ENCODE measurements around the gene AOPEP. TPM values are rescaled to one million over a fixed set of nuclear protein-coding genes. Genes with fewer than 3 reads are reported as not detected.

Gene AOPEP
- total RNA-seq, 2 donors from 2014 or later, result 81.5 to 224 TPM

DNA sequence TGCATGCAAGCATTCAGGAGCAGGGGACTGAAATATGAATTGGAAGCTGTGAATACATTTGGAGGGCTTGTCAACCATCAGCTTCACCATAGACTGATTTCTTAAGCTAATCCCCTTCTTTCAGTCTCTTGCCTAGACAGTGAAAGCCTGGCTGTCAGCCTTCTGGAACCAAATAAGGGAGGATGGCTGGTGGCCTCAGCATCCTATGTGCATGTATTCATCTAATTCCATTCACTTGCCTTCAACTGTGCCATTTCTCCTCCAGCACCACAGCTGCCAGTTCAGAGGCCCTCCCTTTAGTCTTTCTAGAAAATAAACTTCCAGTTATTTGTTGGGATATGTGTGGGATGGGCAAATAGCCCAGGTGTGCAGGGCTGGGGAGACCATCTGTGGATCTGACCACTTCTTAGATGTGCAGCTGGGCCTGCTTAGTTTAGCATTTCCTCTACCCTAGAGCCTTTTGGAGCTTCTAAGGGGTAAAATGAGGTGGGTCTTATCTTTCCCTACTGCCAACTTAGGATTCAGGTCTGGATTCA lies 62.1 kb downstream of the AOPEP start:
- DNase-seq (no peak), ATAC-seq (no peak)
- no peak overlapping the region for H3K27ac ChIP-seq
- TF ChIP-seq CTCF (IDR thresholded peaks at IDR 0.05), result no peak
- no peak for TF ChIP-seq POLR2A (IDR thresholded peaks at IDR 0.05)
- H3K36me3 ChIP-seq (replicated peaks in 1 of 2; ENCODE audit: insufficient read depth in 1 of 2, low read depth in 2 of 2), result no peaks in the 10 kb centered on the region
- no peaks in the 10 kb centered on the region for H3K27me3 ChIP-seq
- no peaks in the 10 kb centered on the region for H3K4me1 ChIP-seq
- H3K4me3 ChIP-seq, result no peak overlapping the region
- H3K9me3 ChIP-seq, result no peaks in the 10 kb centered on the region
- intact Hi-C loops (cut with DNase I), result loop anchor here (10.0 kb wide), 1 partner anchor 336 kb away; no protein-coding TSS in a partner anchor

- H3K4me3 ChIP-seq, result no peak overlapping the region
- H3K27ac ChIP-seq, result no peak overlapping the region
- no peak for DNase-seq
- no peaks in the 10 kb centered on the region for H3K4me1 ChIP-seq
- ATAC-seq, result no peak
- no peaks in the 10 kb centered on the region for H3K36me3 ChIP-seq (replicated peaks in 1 of 2; ENCODE audit: insufficient read depth in 1 of 2, low read depth in 2 of 2)
- intact Hi-C loops (cut with DNase I), result no loop called here
- TF ChIP-seq POLR2A (IDR thresholded peaks at IDR 0.05) (no peak), CTCF (IDR thresholded peaks at IDR 0.05) (no peak)
- WGBS, 2 donors, result 94 to 98% methylated on average over 4 of the region's 4 CpGs
- H3K9me3 ChIP-seq, result no peaks in the 10 kb centered on the region
- no peaks in the 10 kb centered on the region for H3K27me3 ChIP-seq
These were observed 64.9 kb downstream of the AOPEP start for GRCh38 chr9:94791435-94791834.

DNA sequence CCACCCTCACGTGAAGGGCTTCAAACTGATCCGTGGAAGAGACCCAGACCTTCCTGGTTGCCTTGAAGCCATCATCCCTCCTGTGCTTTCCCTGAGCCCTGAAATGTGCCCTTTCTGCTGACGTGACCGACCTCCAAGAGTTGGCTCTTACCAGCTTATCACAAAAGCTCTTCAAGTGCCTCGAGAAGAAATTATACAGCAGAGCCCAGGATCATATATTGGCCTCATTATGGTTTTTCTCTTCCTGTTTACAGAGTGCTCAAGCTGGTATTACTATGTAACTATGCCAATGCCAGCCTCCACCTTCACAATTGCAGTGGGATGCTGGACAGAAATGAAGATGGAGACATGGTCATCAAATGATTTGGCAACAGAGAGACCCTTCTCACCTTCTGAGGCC lies 66.0 kb downstream of the AOPEP start:
- Histone ChIP-seq H3K4me3 (no peak overlapping the region), H3K36me3 (replicated peaks in 1 of 2; ENCODE audit: insufficient read depth in 1 of 2, low read depth in 2 of 2) (no peaks in the 10 kb centered on the region), H3K27ac (no peak overlapping the region), H3K9me3 (no peaks in the 10 kb centered on the region), H3K27me3 (no peaks in the 10 kb centered on the region), H3K4me1 (no peaks in the 10 kb centered on the region)
- intact Hi-C loops (cut with DNase I), result no loop called here
- ATAC-seq, result no peak
- no peak for TF ChIP-seq CTCF (IDR thresholded peaks at IDR 0.05)
- no peak for TF ChIP-seq POLR2A (IDR thresholded peaks at IDR 0.05)
- DNase-seq, result no peak
- 70 to 87% methylated on average over 5 of the region's 5 CpGs for WGBS, 2 donors

DNA sequence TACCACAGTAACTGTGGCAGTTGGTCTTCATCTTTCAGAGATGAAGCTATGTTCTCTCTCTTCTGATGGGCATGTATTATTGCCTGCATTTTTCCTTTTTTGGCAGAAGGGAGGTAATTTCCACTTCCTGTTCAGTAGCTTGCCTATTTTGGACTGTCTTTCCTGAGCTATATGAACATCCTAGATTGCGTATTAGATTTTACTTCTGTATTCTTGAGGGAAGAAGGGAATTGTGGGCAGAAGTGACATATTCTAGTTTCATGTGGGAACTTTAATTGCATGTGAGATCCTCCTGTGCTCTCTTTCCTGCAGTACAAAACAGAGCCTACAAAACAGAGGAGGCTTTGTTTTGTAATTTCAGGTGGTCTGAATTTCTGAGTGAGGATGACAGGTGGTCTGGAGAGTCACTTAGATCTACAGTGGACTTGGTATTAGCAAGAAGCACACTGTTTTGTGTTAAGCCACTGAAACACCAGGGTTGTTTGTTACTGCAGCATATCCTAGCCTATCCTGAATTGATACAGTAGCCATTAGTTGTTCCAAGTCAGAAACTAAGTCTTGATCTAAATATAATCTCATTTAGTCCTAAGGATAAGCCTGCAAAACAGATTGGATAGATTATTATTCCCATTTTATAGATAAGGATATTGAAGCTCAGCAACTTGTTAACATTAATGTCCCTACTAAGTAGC lies 68.1 kb downstream of the AOPEP start:
- no peaks in the 10 kb centered on the region for H3K27me3 ChIP-seq
- no peak overlapping the region for H3K27ac ChIP-seq
- no peak overlapping the region for H3K4me3 ChIP-seq
- 76 to 86% methylated on average over 1 of the region's 1 CpG for WGBS, 2 donors
- intact Hi-C loops (cut with DNase I), result no loop called here
- no peaks in the 10 kb centered on the region for H3K9me3 ChIP-seq
- TF ChIP-seq POLR2A (IDR thresholded peaks at IDR 0.05), result no peak
- TF ChIP-seq CTCF (IDR thresholded peaks at IDR 0.05), result no peak
- DNase-seq, result no peak
- H3K36me3 ChIP-seq (replicated peaks in 1 of 2; ENCODE audit: insufficient read depth in 1 of 2, low read depth in 2 of 2), result no peaks in the 10 kb centered on the region
- H3K4me1 ChIP-seq, result no peaks in the 10 kb centered on the region
- no peak for ATAC-seq

- intact Hi-C loops (cut with DNase I), result no loop called here
- no peak for ATAC-seq
- 7 to 8% methylated on average over 1 of the region's 1 CpG for WGBS, 2 donors
- no peak for DNase-seq
- Histone ChIP-seq H3K4me1 (peaks cover 12% of the 10 kb centered on the region), H3K27ac (no peak overlapping the region), H3K27me3 (no peaks in the 10 kb centered on the region), H3K9me3 (no peaks in the 10 kb centered on the region), H3K36me3 (replicated peaks in 1 of 2; ENCODE audit: insufficient read depth in 1 of 2, low read depth in 2 of 2) (no peaks in the 10 kb centered on the region), H3K4me3 (no peak overlapping the region)
- TF ChIP-seq CTCF (IDR thresholded peaks at IDR 0.05) (no peak), POLR2A (IDR thresholded peaks at IDR 0.05) (no peak)
These were observed 70.2 kb downstream of the AOPEP start for GRCh38 chr9:94796687-94797086.
